Right atrium auricular region (tissue), 2 donors: Measurements from ENCODE around the gene NUCB2. TPM values are rescaled to one million over a fixed set of nuclear protein-coding genes. Genes with fewer than 3 reads are reported as not detected.
"Not testable (repeated sequence)": the region's sequence is repeated elsewhere in the genome, so short reads cannot be mapped to it uniquely, and the experiment has no call there.

Source experiments
- DNase-seq: peaks from one replicate; pipeline ENCODE4 v3.0.0-alpha.2; 2019; ENCODE audit warnings: low spot score
- H3K27ac ChIP-seq, 2 donors: fragments of 200-600 bp; sonication (generic); 1 replicate in 1 of 2; 2 replicates in 1 of 2; pipeline ENCODE4 v1.5.1; 2016 to 2019
- H3K27me3 ChIP-seq, 2 donors: fragments of 200-600 bp; sonication (generic); one replicate each; pipeline versions ENCODE4 v1.5.1 to v1.6.0; 2017 to 2019
- H3K36me3 ChIP-seq: fragments of 200-600 bp; sonication (generic); one replicate; pipeline ENCODE4 v1.5.1; 2016
- H3K4me1 ChIP-seq, 2 donors: fragments of 200-600 bp; sonication (generic); one replicate each; pipeline versions ENCODE4 v1.5.1 to v1.6.0; 2017 to 2019
- H3K4me3 ChIP-seq, 2 donors: fragments of 200-600 bp; sonication (generic); 1 replicate in 1 of 2; 2 replicates in 1 of 2; pipeline ENCODE4 v1.5.1; 2017 to 2019; ENCODE audit warnings: mild to moderate bottlenecking in 1 of 2, moderate library complexity in 1 of 2
- H3K9me3 ChIP-seq, 2 donors: fragments of 200-600 bp; sonication (generic); one replicate each; pipeline ENCODE4 v1.5.1; 2019
- CTCF ChIP-seq, 2 donors: fragments of 200-600 bp; sonication (generic); IDR thresholded peaks; one replicate each; pipeline ENCODE4 v1.5.1; 2019; ENCODE audit warnings: antibody characterized with exemption in 2 of 2
- total RNA-seq, 2 donors: library from RNA; depleted of rRNA; stranded (reverse); fragments of >200 nt; gene quantifications; one replicate each; pipeline ENCODE4 v1.1.0, GENCODE V29; 2016

Gene NUCB2
- total RNA-seq, 2 donors from 2014 or later: 61.6 to 85.7 TPM

DNA sequence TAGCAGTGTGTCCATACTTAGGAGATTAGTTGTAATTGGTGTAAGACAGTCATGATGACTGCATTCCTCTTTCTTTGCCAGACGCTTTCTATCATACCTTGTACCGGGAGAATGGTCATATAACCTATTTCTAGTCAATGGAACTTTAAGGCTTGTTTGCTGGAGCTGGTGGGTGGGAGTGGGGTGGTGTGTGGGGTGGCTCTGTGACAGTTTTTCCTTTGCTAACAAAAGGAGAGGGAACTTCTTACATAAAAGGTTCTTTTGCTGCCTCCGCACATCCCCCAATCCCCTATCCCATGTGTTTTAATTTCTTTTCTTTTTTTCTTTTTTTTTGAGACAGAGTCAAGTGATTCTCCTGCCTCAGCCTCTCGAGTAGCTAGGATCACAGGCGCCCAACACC is 9.8 kb upstream of the NUCB2 start:
- Histone ChIP-seq H3K9me3 (no peaks in the 10 kb centered on the region), H3K4me1 (no peaks in the 10 kb centered on the region), H3K4me3 (no peak overlapping the region), H3K27ac (no peak overlapping the region), H3K36me3 (no peaks in the 10 kb centered on the region), H3K27me3 (no peaks in the 10 kb centered on the region)
- no peak for DNase-seq
- TF ChIP-seq CTCF (IDR thresholded peaks at IDR 0.05): no peak

GRCh38 chr11:17267576-17267975 is 9.0 kb upstream of the NUCB2 start:
- no peak for DNase-seq
- no peaks in the 10 kb centered on the region for H3K27me3 ChIP-seq
- H3K4me1 ChIP-seq: no peaks in the 10 kb centered on the region
- H3K27ac ChIP-seq: no peak overlapping the region
- no peaks in the 10 kb centered on the region for H3K36me3 ChIP-seq
- no peaks in the 10 kb centered on the region for H3K9me3 ChIP-seq
- no peak overlapping the region for H3K4me3 ChIP-seq
- TF ChIP-seq CTCF (IDR thresholded peaks at IDR 0.05): no peak

GRCh38 chr11:17268500-17268899 is 8.0 kb upstream of the NUCB2 start:
- DNase-seq, H3K9me3 ChIP-seq, H3K27me3 ChIP-seq, H3K36me3 ChIP-seq, H3K27ac ChIP-seq, H3K4me3 ChIP-seq, H3K4me1 ChIP-seq: not testable (repeated sequence)

DNA sequence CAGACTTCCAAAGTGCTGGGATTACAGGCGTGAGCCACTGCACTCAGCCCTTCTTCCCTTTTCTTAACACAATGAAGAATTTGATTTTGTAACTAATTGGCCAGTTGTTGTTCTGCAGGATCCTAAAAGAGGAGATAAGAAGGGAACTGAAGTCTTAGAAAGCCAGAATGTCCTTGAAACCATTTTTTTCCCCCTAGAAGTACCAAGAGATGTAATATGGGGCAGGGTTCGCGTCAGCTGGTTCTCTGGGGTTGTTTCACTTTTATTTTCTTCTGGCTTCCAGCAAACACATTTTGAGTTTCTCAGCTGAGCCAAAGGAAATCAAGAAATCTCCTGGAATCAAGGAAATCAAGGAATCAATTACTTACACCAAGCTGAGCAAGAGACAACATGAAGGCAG is 7.6 kb upstream of the NUCB2 start:
- Histone ChIP-seq H3K9me3 (no peaks in the 10 kb centered on the region), H3K27me3 (no peaks in the 10 kb centered on the region), H3K4me3 (no peak overlapping the region), H3K27ac (no peak overlapping the region), H3K36me3 (no peaks in the 10 kb centered on the region), H3K4me1 (no peaks in the 10 kb centered on the region)
- no peak for TF ChIP-seq CTCF (IDR thresholded peaks at IDR 0.05)
- DNase-seq: no peak

GRCh38 chr11:17272801-17273200 is 3.7 kb upstream of the NUCB2 start:
- Histone ChIP-seq H3K4me1 (peaks cover 0 to 17% of the 10 kb centered on the region in 2 donors), H3K36me3 (no peaks in the 10 kb centered on the region), H3K27me3 (no peaks in the 10 kb centered on the region), H3K4me3 (no peak overlapping the region), H3K27ac (no peak overlapping the region), H3K9me3 (no peaks in the 10 kb centered on the region)
- no peak for TF ChIP-seq CTCF (IDR thresholded peaks at IDR 0.05)
- DNase-seq: no peak

GRCh38 chr11:17273211-17273610 is 3.3 kb upstream of the NUCB2 start:
- Histone ChIP-seq H3K36me3 (no peaks in the 10 kb centered on the region), H3K27me3 (no peaks in the 10 kb centered on the region), H3K9me3 (no peaks in the 10 kb centered on the region), H3K4me1 (peaks cover 0 to 17% of the 10 kb centered on the region in 2 donors), H3K4me3 (no peak overlapping the region), H3K27ac (no peak overlapping the region)
- no peak for TF ChIP-seq CTCF (IDR thresholded peaks at IDR 0.05)
- no peak for DNase-seq
